GM12873 (cell line): ENCODE results near the gene TMEM242.

Experiments
- TF ChIP-seq, protein P1 (sequence below): IDR thresholded peaks from 2 replicates; pipeline ENCODE4 v1.5.1; 2012; ENCODE audit warnings: low read depth, mild to moderate bottlenecking, moderate library complexity, low read length, control low read depth; ENCODE audit not compliant: insufficient read depth; ENCODE audit errors: missing control alignments

Gene TMEM242

DNA sequence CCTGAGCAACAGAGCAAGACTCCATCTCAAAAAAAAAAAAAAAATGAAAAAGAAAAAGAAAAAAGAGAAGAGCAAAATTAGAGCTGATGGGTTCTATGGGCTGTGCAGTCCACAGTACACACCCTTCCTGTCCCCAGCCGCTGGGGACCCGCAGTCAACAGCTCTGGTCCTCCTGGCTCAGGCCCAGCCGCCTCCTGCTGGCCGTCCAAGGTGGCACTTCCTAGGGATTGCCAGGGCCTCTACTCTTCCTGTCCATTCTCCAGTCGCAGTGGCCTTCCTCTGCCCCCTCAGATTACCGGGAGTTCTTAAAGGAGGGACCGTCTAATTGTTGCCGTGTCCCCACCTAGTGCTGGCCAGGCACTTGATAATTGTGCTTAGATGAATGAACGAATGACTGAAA, 41.7 kb downstream of the TMEM242 start:
- TF ChIP-seq, protein P1, sequence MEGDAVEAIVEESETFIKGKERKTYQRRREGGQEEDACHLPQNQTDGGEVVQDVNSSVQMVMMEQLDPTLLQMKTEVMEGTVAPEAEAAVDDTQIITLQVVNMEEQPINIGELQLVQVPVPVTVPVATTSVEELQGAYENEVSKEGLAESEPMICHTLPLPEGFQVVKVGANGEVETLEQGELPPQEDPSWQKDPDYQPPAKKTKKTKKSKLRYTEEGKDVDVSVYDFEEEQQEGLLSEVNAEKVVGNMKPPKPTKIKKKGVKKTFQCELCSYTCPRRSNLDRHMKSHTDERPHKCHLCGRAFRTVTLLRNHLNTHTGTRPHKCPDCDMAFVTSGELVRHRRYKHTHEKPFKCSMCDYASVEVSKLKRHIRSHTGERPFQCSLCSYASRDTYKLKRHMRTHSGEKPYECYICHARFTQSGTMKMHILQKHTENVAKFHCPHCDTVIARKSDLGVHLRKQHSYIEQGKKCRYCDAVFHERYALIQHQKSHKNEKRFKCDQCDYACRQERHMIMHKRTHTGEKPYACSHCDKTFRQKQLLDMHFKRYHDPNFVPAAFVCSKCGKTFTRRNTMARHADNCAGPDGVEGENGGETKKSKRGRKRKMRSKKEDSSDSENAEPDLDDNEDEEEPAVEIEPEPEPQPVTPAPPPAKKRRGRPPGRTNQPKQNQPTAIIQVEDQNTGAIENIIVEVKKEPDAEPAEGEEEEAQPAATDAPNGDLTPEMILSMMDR = peak; percentile 36

DNA sequence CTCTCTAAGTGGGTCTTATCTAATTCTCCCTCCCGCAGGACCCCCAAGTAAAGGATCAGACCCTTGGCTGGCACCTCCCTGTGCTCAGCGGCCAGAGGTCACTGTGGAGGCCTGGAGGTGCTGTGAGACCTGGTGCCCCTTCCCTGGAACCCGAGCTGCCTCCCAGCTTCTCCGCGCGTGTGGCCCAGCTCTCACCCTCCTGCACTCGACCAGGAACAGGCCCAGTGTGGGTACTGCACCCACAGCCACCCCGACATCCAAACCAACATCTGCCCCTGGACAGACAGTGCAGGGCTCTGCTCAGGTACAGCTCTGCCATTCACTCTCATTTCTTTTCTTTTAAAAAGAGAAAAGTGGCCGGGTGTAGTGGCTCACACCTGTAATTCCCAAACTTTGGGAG, 42.4 kb downstream of the TMEM242 start:
- TF ChIP-seq, protein P1 = no peak

DNA sequence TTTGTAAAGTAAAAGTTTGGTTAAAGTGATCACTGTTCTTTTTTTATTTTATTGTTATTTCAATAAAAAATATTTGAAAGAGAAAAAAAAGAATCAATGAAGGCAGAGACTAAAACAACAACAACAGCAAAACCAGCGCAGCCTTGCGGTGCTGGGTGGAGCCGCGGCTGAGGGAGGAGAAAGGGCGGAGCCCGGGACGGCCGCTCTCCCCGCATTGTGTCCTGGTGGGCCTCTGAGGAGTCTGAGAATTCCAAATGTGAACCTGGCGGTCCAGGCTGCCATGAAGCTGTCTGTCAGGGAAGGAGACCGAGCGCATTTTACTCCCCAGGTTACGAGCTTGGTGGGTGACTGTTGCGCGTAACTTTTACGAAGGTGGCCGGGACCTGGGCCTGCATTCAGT, 43.2 kb downstream of the TMEM242 start:
- TF ChIP-seq, protein P1 = no peak

DNA sequence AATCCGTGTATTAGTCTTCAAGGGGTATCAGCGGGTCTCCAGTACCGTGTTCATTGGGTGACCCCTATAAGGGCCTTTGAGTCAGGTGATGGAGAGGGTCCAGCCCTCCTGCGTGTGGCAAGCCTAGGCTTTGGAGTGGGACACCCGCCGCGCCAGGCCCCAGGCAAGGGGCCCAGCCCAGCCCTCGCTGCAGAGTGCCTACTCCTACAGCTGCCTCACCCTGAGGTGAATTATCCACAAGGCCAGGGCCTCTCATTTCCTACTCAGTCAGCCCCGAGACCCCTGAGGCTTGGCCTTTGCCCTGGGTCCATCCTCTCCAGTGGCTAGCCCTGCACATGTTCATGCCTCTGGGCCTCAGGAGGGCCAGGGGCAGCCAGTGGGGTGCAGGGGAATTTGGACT, 45.1 kb downstream of the TMEM242 start:
- TF ChIP-seq, protein P1 = no peak

- TF ChIP-seq, protein P1 = no peak
These were observed 46.6 kb downstream of the TMEM242 start for GRCh38 chr6:157276731-157277130.

DNA sequence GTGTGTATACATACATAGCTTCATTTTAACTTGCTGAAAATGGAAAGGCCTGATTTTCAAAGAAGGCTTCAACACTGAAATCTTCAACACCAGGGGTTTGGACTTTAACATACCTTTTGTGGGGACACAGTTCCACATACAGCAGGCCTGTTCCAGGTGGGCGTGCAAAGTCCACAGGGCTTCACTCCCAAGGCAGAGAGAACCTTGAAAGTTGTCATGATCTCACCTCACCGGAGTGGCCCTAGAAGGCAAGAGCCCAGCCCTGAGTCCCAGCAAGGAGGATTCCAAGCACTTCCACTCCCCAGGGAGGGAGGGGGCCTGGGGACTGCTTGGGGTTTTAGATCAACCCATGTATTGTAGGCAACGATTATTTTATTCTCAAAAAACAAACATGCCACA, 47.2 kb downstream of the TMEM242 start:
- TF ChIP-seq, protein P1 = no peak

DNA sequence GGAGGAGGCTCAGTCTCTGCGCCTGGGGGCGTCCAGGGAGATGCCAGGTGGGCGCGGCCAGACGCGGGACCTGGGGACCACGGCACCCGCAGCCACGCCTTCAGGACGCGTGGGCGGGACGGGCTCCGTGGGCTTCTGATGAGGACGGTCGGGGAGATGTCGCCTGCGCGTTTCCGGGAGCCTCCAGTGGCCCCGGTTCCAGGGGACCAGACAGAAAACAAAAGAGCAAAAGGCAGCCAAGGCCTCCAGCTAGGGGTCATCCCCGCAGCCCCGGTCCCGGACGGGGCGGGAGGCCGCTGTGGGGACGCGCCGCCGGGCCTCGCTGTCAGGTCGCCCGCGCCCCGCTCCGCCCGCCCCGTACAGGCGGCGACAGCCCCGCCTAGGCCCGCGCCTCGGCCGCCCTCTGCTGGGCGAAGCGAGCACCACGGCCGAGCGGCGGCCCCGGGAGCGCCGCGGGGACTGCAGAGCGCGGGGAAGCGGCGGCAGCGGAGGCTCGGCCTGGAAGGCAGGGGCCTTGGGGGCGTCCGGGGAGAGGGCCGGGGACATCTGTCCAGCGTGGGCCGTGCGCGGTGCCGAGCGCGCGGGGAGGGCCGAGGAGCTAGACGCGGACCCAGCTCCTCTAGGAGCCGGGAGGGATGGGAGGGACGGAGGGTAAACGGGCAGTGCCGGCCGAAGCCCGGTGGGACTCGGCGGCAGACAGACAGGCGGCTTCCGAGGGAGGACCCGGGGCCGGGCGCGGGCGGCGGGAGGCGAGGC, 48.7 kb downstream of the TMEM242 start:
- TF ChIP-seq, protein P1 = peak; percentile 63
